ENCODE data around the gene NARS2. TPM values are rescaled to one million over a fixed set of nuclear protein-coding genes. Genes with fewer than 3 reads are reported as not detected.

The NARS2 gene
- total RNA-seq, 1 donor from 2014 or later = 16.5 TPM

DNA sequence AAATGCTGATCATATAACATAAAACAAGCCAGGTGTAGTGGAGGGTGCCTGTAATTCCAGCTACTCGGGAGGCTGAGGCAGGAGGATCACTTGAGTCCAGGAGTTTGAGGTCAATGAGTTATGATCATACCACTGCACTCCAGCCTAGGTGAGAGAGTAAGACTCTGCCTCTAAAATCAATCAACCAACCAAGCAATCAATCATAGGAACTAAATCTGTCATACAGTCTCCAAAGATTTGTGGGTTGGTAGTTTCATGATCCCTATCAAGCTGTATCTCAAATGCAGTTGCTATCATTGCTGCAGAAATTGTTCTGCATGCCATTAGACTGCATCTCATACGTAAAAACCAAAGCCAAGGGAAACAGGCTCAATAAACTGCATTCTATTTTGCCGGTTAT, 33.1 kb downstream of the NARS2 start:
- POLR2A ChIA-PET = interaction anchor here (0.7 kb wide), 1 partner anchor 9 kb away, joined by 5 read pairs; no protein-coding TSS in a partner anchor

DNA sequence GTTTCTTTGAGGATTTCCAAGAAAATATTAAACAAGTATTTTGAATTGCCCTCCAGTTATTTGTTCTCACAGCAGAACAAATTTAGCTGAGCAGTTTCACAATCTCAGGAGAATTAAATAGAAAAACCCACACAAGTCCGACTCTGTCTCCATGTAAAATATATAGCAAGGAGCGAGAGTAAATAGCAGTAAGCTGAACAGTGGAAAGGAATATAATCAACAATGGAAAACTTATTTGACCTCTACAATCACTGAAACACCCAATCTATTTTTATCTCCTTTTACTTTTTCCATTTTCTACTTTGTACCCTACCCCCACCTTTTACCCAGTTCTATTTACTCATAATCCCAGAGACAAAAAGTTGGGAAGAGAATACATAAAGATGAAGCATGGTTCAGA, 34.4 kb downstream of the NARS2 start:
- Mint-ChIP-seq H3K9me3 (no peaks in the 10 kb centered on the region), H3K27ac (no peak overlapping the region), H3K4me3 (no peak overlapping the region), H3K4me1 (peaks cover 27% of the 10 kb centered on the region), H3K36me3 (ENCODE audit: low read depth) (peaks cover 18% of the 10 kb centered on the region), H3K27me3 (no peaks in the 10 kb centered on the region)
- TF ChIP-seq, protein P1, sequence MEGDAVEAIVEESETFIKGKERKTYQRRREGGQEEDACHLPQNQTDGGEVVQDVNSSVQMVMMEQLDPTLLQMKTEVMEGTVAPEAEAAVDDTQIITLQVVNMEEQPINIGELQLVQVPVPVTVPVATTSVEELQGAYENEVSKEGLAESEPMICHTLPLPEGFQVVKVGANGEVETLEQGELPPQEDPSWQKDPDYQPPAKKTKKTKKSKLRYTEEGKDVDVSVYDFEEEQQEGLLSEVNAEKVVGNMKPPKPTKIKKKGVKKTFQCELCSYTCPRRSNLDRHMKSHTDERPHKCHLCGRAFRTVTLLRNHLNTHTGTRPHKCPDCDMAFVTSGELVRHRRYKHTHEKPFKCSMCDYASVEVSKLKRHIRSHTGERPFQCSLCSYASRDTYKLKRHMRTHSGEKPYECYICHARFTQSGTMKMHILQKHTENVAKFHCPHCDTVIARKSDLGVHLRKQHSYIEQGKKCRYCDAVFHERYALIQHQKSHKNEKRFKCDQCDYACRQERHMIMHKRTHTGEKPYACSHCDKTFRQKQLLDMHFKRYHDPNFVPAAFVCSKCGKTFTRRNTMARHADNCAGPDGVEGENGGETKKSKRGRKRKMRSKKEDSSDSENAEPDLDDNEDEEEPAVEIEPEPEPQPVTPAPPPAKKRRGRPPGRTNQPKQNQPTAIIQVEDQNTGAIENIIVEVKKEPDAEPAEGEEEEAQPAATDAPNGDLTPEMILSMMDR (IDR thresholded peaks at IDR 0.05) = no peak
- DNase-seq (no peak), ATAC-seq (ENCODE audit: low read depth) (no peak)
- POLR2A ChIA-PET = interaction anchor here (0.6 kb wide), 1 partner anchor 20 kb away, joined by 4 read pairs; no protein-coding TSS in a partner anchor
- intact Hi-C loops (cut with micrococcal nuclease) = no loop called here
- CTCF ChIA-PET = interaction anchor here (0.8 kb wide), 1 partner anchor 312 kb away, joined by 3 read pairs; no protein-coding TSS in a partner anchor

More for the DNA sequence above, 33.1 kb downstream of the NARS2 start:
- CTCF ChIA-PET = no interaction called here
- no peaks in the 10 kb centered on the region for H3K9me3 Mint-ChIP-seq
- peaks cover 23% of the 10 kb centered on the region for H3K4me1 Mint-ChIP-seq
- H3K27me3 Mint-ChIP-seq = no peaks in the 10 kb centered on the region
- intact Hi-C loops (cut with micrococcal nuclease) = no loop called here
- DNase-seq = no peak
- TF ChIP-seq, protein P1 (IDR thresholded peaks at IDR 0.05) = no peak
- no peak overlapping the region for H3K27ac Mint-ChIP-seq
- H3K36me3 Mint-ChIP-seq (ENCODE audit: low read depth) = peaks cover 21% of the 10 kb centered on the region
- no peak overlapping the region for H3K4me3 Mint-ChIP-seq
- ATAC-seq (ENCODE audit: low read depth) = no peak

DNA sequence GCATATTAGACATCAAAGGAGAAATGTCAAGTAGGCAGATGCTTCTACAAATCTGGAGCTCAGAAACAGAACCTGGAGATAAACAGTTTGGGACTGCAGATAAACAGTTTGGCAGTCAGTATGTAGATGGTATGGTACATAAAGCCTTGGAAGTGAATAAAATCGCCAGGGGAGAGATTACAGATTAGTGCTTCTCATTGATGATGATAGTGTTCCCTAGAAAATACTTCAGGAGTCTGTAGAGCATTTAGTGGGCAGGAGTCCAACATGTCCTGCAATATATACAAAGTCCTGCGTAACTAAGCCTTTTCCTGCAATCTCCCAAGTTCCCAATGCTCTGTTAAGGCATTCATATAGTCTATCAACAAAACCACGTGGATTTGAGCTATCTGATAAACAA, 35.2 kb downstream of the NARS2 start:
- POLR2A ChIA-PET = interaction anchor here (0.6 kb wide), 1 partner anchor 20 kb away, joined by 4 read pairs; no protein-coding TSS in a partner anchor
- no peaks in the 10 kb centered on the region for H3K27me3 Mint-ChIP-seq
- DNase-seq = no peak
- H3K4me3 Mint-ChIP-seq = no peak overlapping the region
- intact Hi-C loops (cut with micrococcal nuclease) = loop anchor here (10.0 kb wide), 1 partner anchor 125 kb away; the partner anchor contains the start of gene GAB2
- no peak for ATAC-seq (ENCODE audit: low read depth)
- no peaks in the 10 kb centered on the region for H3K9me3 Mint-ChIP-seq
- CTCF ChIA-PET = no interaction called here
- no peak overlapping the region for H3K27ac Mint-ChIP-seq
- H3K4me1 Mint-ChIP-seq = peaks cover 33% of the 10 kb centered on the region
- TF ChIP-seq, protein P1 (IDR thresholded peaks at IDR 0.05) = no peak
- peaks cover 18% of the 10 kb centered on the region for H3K36me3 Mint-ChIP-seq (ENCODE audit: low read depth)

DNA sequence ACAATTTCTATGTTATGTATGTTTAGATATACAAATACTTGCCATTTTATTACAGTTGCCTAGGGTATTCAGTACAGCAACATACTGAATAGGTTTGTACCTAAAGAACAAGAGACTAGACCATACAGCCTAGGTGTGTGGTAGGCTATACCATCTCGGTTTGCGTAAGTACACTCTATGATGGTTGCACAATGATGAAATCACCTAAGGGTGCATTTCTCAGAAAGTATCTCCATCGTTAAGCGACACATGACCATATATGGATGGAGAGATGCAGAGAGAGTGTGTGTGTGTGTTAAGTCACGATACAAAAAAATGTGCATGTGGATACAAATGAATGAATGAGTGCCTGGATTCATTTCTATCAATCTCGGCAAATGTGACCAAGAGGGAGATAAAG, 37.7 kb downstream of the NARS2 start:
- Mint-ChIP-seq H3K9me3 (no peaks in the 10 kb centered on the region), H3K36me3 (ENCODE audit: low read depth) (peaks cover 20% of the 10 kb centered on the region), H3K4me3 (no peak overlapping the region), H3K27me3 (no peaks in the 10 kb centered on the region), H3K27ac (no peak overlapping the region), H3K4me1 (peaks cover 44% of the 10 kb centered on the region)
- ATAC-seq (ENCODE audit: low read depth) (no peak), DNase-seq (no peak)
- ChIA-PET CTCF (interaction anchor here (2.8 kb wide), 1 partner anchor 27 kb away, joined by 13 read pairs; no protein-coding TSS in a partner anchor), POLR2A (no interaction called here)
- TF ChIP-seq, protein P1 (IDR thresholded peaks at IDR 0.05) = no peak
- intact Hi-C loops (cut with micrococcal nuclease) = loop anchor here (10.0 kb wide), 1 partner anchor 122 kb away; the partner anchor contains the start of gene GAB2

DNA sequence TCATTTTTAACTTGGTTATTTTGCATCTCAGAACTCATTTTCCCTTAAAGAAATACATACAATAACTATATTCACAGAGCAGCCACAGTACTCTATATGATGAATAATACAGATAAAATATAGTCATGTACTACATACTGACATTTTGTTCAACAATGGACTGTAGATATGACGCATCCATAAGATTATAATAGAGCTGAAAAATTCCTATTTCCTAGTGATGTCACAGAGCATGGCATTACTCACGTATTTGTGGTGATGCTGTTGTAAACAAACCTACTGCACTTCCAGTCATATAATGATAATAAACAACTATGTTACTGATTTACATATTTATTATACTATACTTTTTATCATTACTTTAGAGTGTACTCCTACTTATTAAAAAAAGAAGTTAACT, 38.7 kb downstream of the NARS2 start:
- intact Hi-C loops (cut with micrococcal nuclease) = loop anchor here (10.0 kb wide), 1 partner anchor 121 kb away; the partner anchor contains the start of gene GAB2
- POLR2A ChIA-PET = no interaction called here
- Mint-ChIP-seq H3K36me3 (ENCODE audit: low read depth) (peaks cover 20% of the 10 kb centered on the region), H3K27me3 (no peaks in the 10 kb centered on the region), H3K27ac (no peak overlapping the region), H3K9me3 (no peaks in the 10 kb centered on the region), H3K4me3 (no peak overlapping the region), H3K4me1 (peaks cover 40% of the 10 kb centered on the region)
- DNase-seq = no peak
- TF ChIP-seq, protein P1 (IDR thresholded peaks at IDR 0.05) = no peak
- CTCF ChIA-PET = interaction anchor here (2.8 kb wide), 1 partner anchor 28 kb away, joined by 13 read pairs; no protein-coding TSS in a partner anchor
- ATAC-seq (ENCODE audit: low read depth) = no peak

Measured in activated B cell treated with CpG ODN at 0.5 μM for 24 hours (primary cell).